H1 (cell line): ENCODE data around the gene TM4SF18. TPM values are rescaled to one million over a fixed set of nuclear protein-coding genes. Genes with fewer than 3 reads are reported as not detected.

Experiments used
- CTCF ChIA-PET: fragments of 300-600 bp; sonication (Branson Sonifier 250); formaldehyde crosslinking; loops from one replicate; lab custom pipeline; 2021; ENCODE audit not compliant: partially characterized antibody; lab: Charles Lee
- POLR2A ChIA-PET: fragments of 300-600 bp; sonication (Branson Sonifier 250); formaldehyde crosslinking; loops from one replicate; lab custom pipeline; 2021; ENCODE audit warnings: inconsistent platforms; ENCODE audit not compliant: partially characterized antibody; lab: Charles Lee
- DNase-seq, 2 experiments: peaks; one replicate each; pipeline versions ENCODE4 v3.0.0 to v3.0.0-alpha.2; 2010 to 2022; ENCODE audit warnings: low spot score in 2 of 2, low read depth in 1 of 2, mixed read lengths in 1 of 2
- FAIRE-seq: peaks from 2 replicates; lab custom pipeline; 2011; peaks lifted over from hg19 to GRCh38; lab: Jason Lieb, UNC
- H2AFZ ChIP-seq: 2 replicates; pipeline ENCODE4 v1.8.1; 2012; ENCODE audit warnings: low read length, inconsistent platforms
- H2AK5ac ChIP-seq: 2 replicates; pipeline ENCODE4 v1.6.1; 2013; ENCODE audit warnings: low read depth, low read length
- H2BK120ac ChIP-seq: replicated peaks from 2 replicates; pipeline ENCODE3; 2013; ENCODE audit warnings: low read depth, low read length, inconsistent platforms
- H2BK12ac ChIP-seq: 2 replicates; pipeline ENCODE4 v1.6.1; 2013; ENCODE audit warnings: low read depth, low read length
- H2BK15ac ChIP-seq: 2 replicates; pipeline ENCODE4 v1.6.1; 2013; ENCODE audit warnings: low read length
- H2BK20ac ChIP-seq: 2 replicates; pipeline ENCODE4 v1.6.1; 2013; ENCODE audit warnings: low read length
- H2BK5ac ChIP-seq: 2 replicates; pipeline ENCODE4 v1.6.1; 2013; ENCODE audit warnings: low read depth, low read length
- H3K14ac ChIP-seq: 2 replicates; pipeline ENCODE4 v1.6.1; 2013; ENCODE audit warnings: inconsistent platforms; ENCODE audit not compliant: insufficient read length
- H3K18ac ChIP-seq: 2 replicates; pipeline ENCODE4 v1.6.1; 2013; ENCODE audit warnings: low read length; ENCODE audit errors: extremely low read depth
- H3K23ac ChIP-seq: 2 replicates; pipeline ENCODE4 v1.6.1; 2013; ENCODE audit warnings: inconsistent platforms; ENCODE audit not compliant: insufficient read length
- H3K23me2 ChIP-seq: 2 replicates; pipeline ENCODE4 v1.6.1; 2013; ENCODE audit warnings: low read depth, low read length
- H3K27ac ChIP-seq: 2 replicates; pipeline ENCODE4 v1.6.1; 2011; ENCODE audit warnings: low read depth, low read length, inconsistent platforms
- H3K27me3 ChIP-seq, 4 experiments: replicated peaks in 1 of 4; 1 replicate in 1 of 4; 2 replicates in 3 of 4; pipeline versions ENCODE4 v1.6.1 to v1.8.1; 2011 to 2013; ENCODE audit warnings: low read length in 3 of 4, mild to moderate bottlenecking in 3 of 4, inconsistent platforms in 2 of 4, mixed read lengths in 2 of 4, moderate library complexity in 1 of 4; ENCODE audit not compliant: control insufficient read depth in 3 of 4, insufficient read depth in 3 of 4; ENCODE audit errors: extremely low read depth in 1 of 4
- H3K36me3 ChIP-seq, 4 experiments: 2 replicates each; pipeline versions ENCODE4 v1.6.1 to v1.8.1; 2011 to 2013; ENCODE audit warnings: mild to moderate bottlenecking in 4 of 4, low read length in 3 of 4, moderate library complexity in 2 of 4, control low read depth in 1 of 4, inconsistent platforms in 1 of 4; ENCODE audit not compliant: insufficient read depth in 4 of 4, control insufficient read depth in 2 of 4
- H3K4ac ChIP-seq: replicated peaks from 2 replicates; pipeline ENCODE3; 2013; ENCODE audit warnings: low read length, low read depth, mixed read lengths, inconsistent platforms; ENCODE audit not compliant: insufficient read length
- H3K4me1 ChIP-seq, 4 experiments: replicated peaks in 1 of 4; 1 replicate in 1 of 4; 2 replicates in 3 of 4; pipeline versions ENCODE4 v1.6.1 to v1.8.1; 2011 to 2013; ENCODE audit warnings: low read length in 3 of 4, inconsistent platforms in 2 of 4, mixed read lengths in 1 of 4; ENCODE audit not compliant: insufficient read depth in 4 of 4, control insufficient read depth in 3 of 4
- H3K4me2 ChIP-seq, 2 experiments: 2 replicates each; pipeline versions ENCODE4 v1.6.1 to v1.8.1; 2011 to 2013; ENCODE audit warnings: low read depth in 2 of 2, low read length in 2 of 2, control low read depth in 1 of 2, inconsistent platforms in 1 of 2, mild to moderate bottlenecking in 1 of 2; ENCODE audit not compliant: insufficient read depth in 1 of 2
- H3K4me3 ChIP-seq, 4 experiments: fragments of 200-600, 300-600 bp in 1 of 4; sonication (generic), shearing (Covaris generic), sonication (Bioruptor Twin) in 1 of 4; 2 replicates each; pipeline versions ENCODE4 v1.5.1 to v1.8.1; 2011 to 2016; ENCODE audit warnings: low read length in 4 of 4, low read depth in 3 of 4, control low read depth in 2 of 4, inconsistent platforms in 2 of 4, mild to moderate bottlenecking in 2 of 4, mixed read lengths in 1 of 4, moderate library complexity in 1 of 4; ENCODE audit not compliant: insufficient read depth in 2 of 4; ENCODE audit errors: extremely low read depth in 1 of 4
- H3K56ac ChIP-seq: replicated peaks from 2 replicates; pipeline ENCODE3; 2013; ENCODE audit warnings: low read depth, mild to moderate bottlenecking, mixed read lengths, low read length, inconsistent platforms; ENCODE audit not compliant: insufficient read length
- H3K79me1 ChIP-seq: 2 replicates; pipeline ENCODE4 v1.6.1; 2013; ENCODE audit warnings: low read depth, low read length, control low read depth
- H3K79me2 ChIP-seq, 2 experiments: 2 replicates each; pipeline versions ENCODE4 v1.6.1 to v1.8.1; 2012 to 2013; ENCODE audit warnings: low read length in 2 of 2, mild to moderate bottlenecking in 2 of 2, inconsistent platforms in 1 of 2; ENCODE audit not compliant: insufficient read depth in 2 of 2, control insufficient read depth in 1 of 2
- H3K9ac ChIP-seq, 4 experiments: replicated peaks in 1 of 4; 1 replicate in 1 of 4; 2 replicates in 3 of 4; pipeline versions ENCODE4 v1.6.1 to v1.8.1; 2011 to 2013; ENCODE audit warnings: low read depth in 3 of 4, low read length in 3 of 4, control low read depth in 2 of 4, mild to moderate bottlenecking in 2 of 4, moderate library complexity in 2 of 4, inconsistent platforms in 1 of 4; ENCODE audit errors: extremely low read depth in 1 of 4
- H3K9me3 ChIP-seq, 2 experiments: 2 replicates each; pipeline versions ENCODE4 v1.6.1 to v1.8.1; 2012 to 2013; ENCODE audit warnings: mild to moderate bottlenecking in 2 of 2, moderate library complexity in 2 of 2, control low read depth in 1 of 2, inconsistent platforms in 1 of 2, low read depth in 1 of 2, low read length in 1 of 2, mixed read lengths in 1 of 2; ENCODE audit not compliant: insufficient read depth in 2 of 2
- H4K20me1 ChIP-seq, 2 experiments: replicated peaks in 1 of 2; 2 replicates each; pipeline versions ENCODE3 to v1.8.1; 2011 to 2013; ENCODE audit warnings: inconsistent platforms in 2 of 2, low read length in 2 of 2, mild to moderate bottlenecking in 1 of 2; ENCODE audit not compliant: insufficient read depth in 2 of 2, control insufficient read depth in 1 of 2
- H4K5ac ChIP-seq: 2 replicates; pipeline ENCODE4 v1.6.1; 2013; ENCODE audit warnings: low read length, low read depth, mixed read lengths, inconsistent platforms; ENCODE audit not compliant: insufficient read length
- H4K8ac ChIP-seq: 2 replicates; pipeline ENCODE4 v1.8.0; 2013; ENCODE audit warnings: mild to moderate bottlenecking, moderate library complexity, low read length, inconsistent platforms; ENCODE audit not compliant: insufficient read depth; ENCODE audit errors: extremely low read depth
- H4K91ac ChIP-seq: replicated peaks from 2 replicates; pipeline ENCODE3; 2013; ENCODE audit warnings: low read length, mixed read lengths, inconsistent platforms; ENCODE audit not compliant: insufficient read length
- RXRA ChIP-seq: IDR thresholded peaks from 2 replicates; pipeline ENCODE4 v1.6.1; 2011; ENCODE audit warnings: low read depth, mild to moderate bottlenecking, low read length, moderate library complexity; ENCODE audit not compliant: insufficient read depth
- SRF ChIP-seq: IDR thresholded peaks from 2 replicates; pipeline ENCODE4 v1.6.1; 2011; ENCODE audit warnings: mild to moderate bottlenecking, low read depth, low read length, moderate library complexity
- WGBS, 2 experiments: shearing (Covaris generic) in 1 of 2; methylation state at CpG; one replicate each; pipeline versions ENCODE4 v1.1.6 to v1.1.7; 2013 to 2015; ENCODE audit warnings: low lambda C conversion rate in 2 of 2, mixed read lengths in 2 of 2, inconsistent platforms in 1 of 2, low coverage in 1 of 2, missing lambda C conversion rate in 1 of 2; ENCODE audit not compliant: insufficient replicate concordance in 2 of 2, insufficient coverage in 1 of 2, insufficient read length in 1 of 2; ENCODE audit errors: extremely low coverage in 1 of 2, missing lambda C conversion rate in 1 of 2; 5-methylcytosine and 5-hydroxymethylcytosine counted together
- polyA plus RNA-seq, 7 experiments: library from polyadenylated mRNA; depleted of rRNA in 3 of 7; stranded (reverse) in 5 of 7; unstranded in 2 of 7; fragments of >200 nt in 5 of 7; fragments of 200-250 nt in 2 of 7; gene quantifications; 1 replicate in 5 of 7; 2 replicates in 1 of 7; 4 replicates in 1 of 7; pipeline versions ENCODE4 v1.2.1 to v1.2.3, GENCODE V29; 2011 to 2013; ENCODE audit warnings: missing spikeins in 2 of 7, mixed read lengths in 2 of 7
- total RNA-seq: library from RNA; stranded (reverse); fragmentation: NEBNext Ultra II Directional; extraction: Animal tissue kit (Norgen Biotek cat#: 25700); gene quantifications from 2 replicates; pipeline ENCODE4 v1.2.1, GENCODE V29; 2021

The TM4SF18 gene
- total and polyA plus RNA-seq, 2 of the 8 experiments (the other 6 are each of a cell fraction or from before 2014, with no cell fraction given): 2.9 to 13.6 TPM

- no peak for DNase-seq
- H3K23ac ChIP-seq: no peak overlapping the region
- H3K4me2 ChIP-seq: no peak overlapping the region
- H3K36me3 ChIP-seq: no peaks in the 10 kb centered on the region
- no peak overlapping the region for H3K14ac ChIP-seq
- H3K79me2 ChIP-seq: no peaks in the 10 kb centered on the region
- no peaks in the 10 kb centered on the region for H3K27me3 ChIP-seq
- POLR2A ChIA-PET: no interaction called here
- H3K79me1 ChIP-seq: no peaks in the 10 kb centered on the region
- H3K4me3 ChIP-seq: no peak overlapping the region
- H2BK20ac ChIP-seq: no peak overlapping the region
- H3K18ac ChIP-seq: no peak overlapping the region
- H4K8ac ChIP-seq: no peak overlapping the region
- H3K9me3 ChIP-seq: no peaks in the 10 kb centered on the region
- no peak overlapping the region for H2BK12ac ChIP-seq
- no peak overlapping the region for H2AK5ac ChIP-seq
- H3K4me1 ChIP-seq: peaks cover 0 to 9% (median 3%) of the 10 kb centered on the region in 4 experiments; a peak in 4 of 7 replicates
- CTCF ChIA-PET: interaction anchor here (0.8 to 3.9 kb wide), 5 partner anchors 12 to 210 kb away, joined by 3 to 19 read pairs (median 4); no protein-coding TSS in a partner anchor
- H3K9ac ChIP-seq: no peak overlapping the region
- no peaks in the 10 kb centered on the region for H4K20me1 ChIP-seq
- no peak overlapping the region for H2AFZ ChIP-seq
- no peak overlapping the region for H3K4ac ChIP-seq
- no peak overlapping the region for H2BK15ac ChIP-seq
- TF ChIP-seq SRF (no peak), RXRA (no peak)
- no peak overlapping the region for H4K5ac ChIP-seq
- H3K56ac ChIP-seq: no peak overlapping the region
- no peak overlapping the region for H3K27ac ChIP-seq
- H2BK120ac ChIP-seq: no peak overlapping the region
- H4K91ac ChIP-seq: no peak overlapping the region
- FAIRE-seq: no peak
- H3K23me2 ChIP-seq: no peaks in the 10 kb centered on the region
- WGBS, 2 experiments: 95% methylated on average over 2 of the region's 2 CpGs; no CpG with 5 or more reads in 1 of the 2 experiments
- H2BK5ac ChIP-seq: no peak overlapping the region
These were observed 2.0 kb downstream of the TM4SF18 start for GRCh38 chr3:149331396-149331795.
